IMR-90 (cell line): Measurements from ENCODE around the gene LIN37. TPM values are rescaled to one million over a fixed set of nuclear protein-coding genes. Genes with fewer than 3 reads are reported as not detected.

ENCODE experiments used
- FOS ChIP-seq: fragments of 150-350 bp; IDR thresholded peaks from 2 replicates; pipeline ENCODE4 v1.6.1; 2016; ENCODE audit warnings: low read depth, low read length
- MXI1 ChIP-seq: IDR thresholded peaks from 2 replicates; pipeline ENCODE4 v1.6.1; 2012; ENCODE audit warnings: low read depth, mild to moderate bottlenecking, low read length, moderate library complexity, borderline replicate concordance
- RFX5 ChIP-seq: IDR thresholded peaks from 2 replicates; pipeline ENCODE4 v1.8.0; 2012; ENCODE audit warnings: low read depth, mild to moderate bottlenecking, low read length, moderate library complexity
- polyA plus RNA-seq, 3 experiments: library from polyadenylated mRNA; depleted of rRNA; stranded (reverse); fragments of >200 nt; gene quantifications; 2 replicates each; pipeline ENCODE4 v1.2.3, GENCODE V29; 2012; ENCODE audit warnings: low replicate concordance in 1 of 3
- total RNA-seq: library from RNA; depleted of rRNA; stranded (reverse); fragments of >200 nt; gene quantifications from 2 replicates; pipeline ENCODE4 v1.2.3, GENCODE V29; 2012
- TF ChIP-seq, protein P1 (sequence below): fragments of 150-350 bp; IDR thresholded peaks from 2 replicates; pipeline ENCODE4 v1.6.1; 2016; ENCODE audit warnings: low read depth, mild to moderate bottlenecking, low read length, moderate library complexity, borderline replicate concordance

LIN37 gene
- total and polyA plus RNA-seq, 2 of the 4 experiments (the other 2 are of a cell fraction): 12.7 to 23.1 TPM

DNA sequence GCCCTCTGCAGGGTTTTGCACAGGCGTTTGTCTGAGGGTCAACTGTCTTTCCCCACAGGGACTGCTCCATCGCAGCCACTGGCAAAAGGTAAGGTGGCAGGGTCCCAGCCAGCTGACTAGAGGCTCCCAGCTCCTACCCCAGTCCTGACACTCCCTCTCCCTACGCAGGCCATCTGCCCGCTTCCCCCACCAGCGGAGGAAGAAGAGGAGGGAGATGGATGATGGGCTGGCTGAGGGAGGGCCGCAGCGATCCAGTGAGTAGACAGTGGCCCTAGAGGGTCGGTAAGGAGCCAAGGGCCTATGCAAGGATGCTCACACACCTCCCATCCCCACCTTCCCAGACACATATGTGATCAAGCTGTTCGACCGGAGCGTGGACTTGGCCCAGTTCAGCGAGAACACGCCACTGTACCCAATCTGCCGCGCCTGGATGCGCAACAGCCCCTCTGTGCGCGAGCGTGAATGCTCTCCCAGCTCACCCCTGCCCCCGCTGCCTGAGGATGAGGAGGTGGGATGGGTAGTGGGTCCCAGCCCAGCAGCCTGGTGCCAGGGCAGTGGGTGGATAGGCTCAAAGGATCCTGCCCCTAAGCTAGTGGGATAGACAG lies 4.5 kb downstream of the LIN37 start (continued):
- TF ChIP-seq, protein P1, sequence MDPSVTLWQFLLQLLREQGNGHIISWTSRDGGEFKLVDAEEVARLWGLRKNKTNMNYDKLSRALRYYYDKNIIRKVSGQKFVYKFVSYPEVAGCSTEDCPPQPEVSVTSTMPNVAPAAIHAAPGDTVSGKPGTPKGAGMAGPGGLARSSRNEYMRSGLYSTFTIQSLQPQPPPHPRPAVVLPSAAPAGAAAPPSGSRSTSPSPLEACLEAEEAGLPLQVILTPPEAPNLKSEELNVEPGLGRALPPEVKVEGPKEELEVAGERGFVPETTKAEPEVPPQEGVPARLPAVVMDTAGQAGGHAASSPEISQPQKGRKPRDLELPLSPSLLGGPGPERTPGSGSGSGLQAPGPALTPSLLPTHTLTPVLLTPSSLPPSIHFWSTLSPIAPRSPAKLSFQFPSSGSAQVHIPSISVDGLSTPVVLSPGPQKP: no peak
- TF ChIP-seq MXI1: no peak
- TF ChIP-seq FOS: no peak
- no peak for TF ChIP-seq RFX5
